Hypothalamus (tissue), 51 donors: Measurements from ENCODE around the gene HSD11B1.

Source experiments
- DNase-seq, 51 donors: peaks; one replicate each; lab custom pipeline; 2025; lab: John Stamatoyannopoulos, UW

HSD11B1 gene

DNA sequence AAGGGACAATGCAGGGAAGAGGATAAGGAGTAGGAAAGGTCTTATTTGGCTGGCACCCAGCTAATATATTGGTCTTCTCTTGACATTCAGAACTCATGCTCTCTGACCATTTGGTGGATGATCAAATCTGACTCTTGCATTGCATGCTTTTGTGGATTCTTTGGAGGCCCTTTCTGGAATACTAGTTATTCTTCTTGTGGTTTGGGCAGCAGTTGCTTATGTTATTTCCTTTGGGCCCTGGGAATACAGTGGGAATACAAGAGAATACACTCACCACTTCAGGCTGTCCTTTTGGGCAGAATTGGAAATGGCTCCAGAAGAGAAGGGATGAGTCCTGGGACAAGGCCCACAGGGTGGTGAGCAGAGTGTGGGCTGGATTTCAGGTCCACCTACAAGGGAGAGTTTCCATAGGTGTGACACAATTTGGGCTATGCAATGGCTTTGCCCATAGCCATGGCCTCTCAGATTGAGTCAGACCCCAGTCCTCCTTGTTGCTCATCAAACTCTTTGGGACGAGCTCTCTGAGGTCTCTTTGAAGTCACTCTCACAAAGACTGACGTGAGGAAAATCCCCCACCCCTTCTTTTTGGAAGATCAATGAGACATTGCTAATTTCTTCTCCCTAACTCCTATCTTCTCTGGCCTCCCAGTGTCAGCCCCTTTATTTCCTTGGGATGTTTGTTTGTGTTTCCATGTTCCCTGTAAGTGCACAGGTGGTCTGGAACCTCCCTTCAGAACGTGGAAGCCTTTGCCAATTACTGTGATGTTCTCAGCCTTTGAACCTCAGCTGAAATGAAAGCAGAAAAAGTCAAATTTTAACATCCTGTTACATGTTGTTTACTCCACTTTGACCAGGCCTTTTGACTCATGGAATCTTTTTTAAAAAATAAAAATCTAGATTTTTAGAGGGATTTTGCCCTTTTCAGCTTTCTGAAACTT, 19.4 kb downstream of the HSD11B1 start:
- DNase-seq, result no peak

DNA sequence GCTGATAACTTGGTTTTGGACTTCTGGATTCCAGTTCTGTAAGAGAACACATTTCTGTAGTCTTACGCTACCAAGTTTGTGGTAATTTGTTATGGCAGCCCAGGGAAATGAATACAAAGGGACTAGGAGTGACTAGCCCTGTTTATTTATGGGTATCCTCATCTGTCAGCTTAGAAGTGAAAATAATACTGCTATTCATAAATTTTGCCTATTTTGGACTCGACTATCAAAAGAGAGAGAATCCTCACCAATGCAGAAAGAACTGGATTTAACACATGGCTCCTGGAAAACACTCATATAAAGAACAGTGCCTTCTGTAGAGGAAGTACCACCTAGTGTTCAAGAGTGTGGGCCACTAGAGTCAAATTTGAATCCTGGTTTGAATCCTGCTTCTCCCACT, 22.6 kb downstream of the HSD11B1 start:
- no peak for DNase-seq

DNA sequence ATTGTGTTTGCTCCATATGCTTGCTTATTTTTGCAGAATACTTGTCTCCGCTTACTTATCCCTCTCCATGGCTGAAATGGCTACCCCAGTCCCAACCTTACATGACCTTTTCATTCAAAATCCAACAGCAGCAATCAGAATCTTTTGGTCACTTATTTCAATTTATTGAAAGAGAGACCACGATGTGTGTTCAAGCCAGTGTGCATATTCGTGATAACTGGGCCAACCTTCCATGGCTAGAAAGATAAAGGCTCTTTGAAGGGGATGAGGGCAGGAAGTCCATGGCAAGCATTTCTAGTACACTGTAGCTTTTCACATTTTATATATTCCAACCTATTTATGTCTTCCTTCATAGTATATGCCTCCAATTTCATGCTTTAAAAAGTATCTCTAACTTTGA, 23.1 kb downstream of the HSD11B1 start:
- no peak for DNase-seq

DNA sequence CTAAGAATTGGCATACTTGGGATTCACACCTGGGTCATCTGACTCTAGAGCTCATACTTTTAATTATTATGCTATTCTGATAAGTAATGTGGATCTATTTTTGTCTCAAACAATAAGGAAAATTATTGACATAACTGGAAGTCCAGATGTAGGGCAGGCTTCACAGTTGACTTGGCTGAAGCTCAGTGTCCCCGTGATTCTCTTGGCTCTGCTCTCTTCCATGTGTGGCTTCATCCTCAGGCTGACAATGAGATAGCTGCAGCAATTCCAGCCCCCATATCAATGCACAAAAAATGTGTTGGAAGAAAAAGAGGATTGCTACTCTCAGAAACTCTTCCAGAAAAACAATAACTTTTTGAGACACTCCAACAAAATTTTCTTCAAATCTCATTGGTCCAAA, 23.8 kb downstream of the HSD11B1 start:
- peak in 19 of 51 donors; percentile 2 to 68 (median 27) for DNase-seq

DNA sequence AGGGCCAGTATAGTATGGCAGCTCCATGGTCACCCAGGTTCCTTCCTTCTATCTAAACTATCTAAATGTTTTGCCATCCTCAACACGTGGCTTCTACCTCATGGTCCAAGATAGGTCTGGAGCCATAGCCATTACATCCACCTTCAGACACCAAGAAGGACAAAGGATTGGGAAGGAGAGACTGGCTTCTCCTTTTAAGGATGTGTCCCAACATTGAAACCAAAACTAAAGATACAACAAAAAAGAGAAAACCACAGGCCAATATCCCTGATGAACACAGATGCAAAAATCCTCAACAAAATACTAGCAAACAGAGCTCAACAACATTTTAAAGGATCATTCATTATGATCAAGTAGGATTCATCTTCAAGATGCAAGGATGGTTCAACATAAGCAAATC, 24.8 kb downstream of the HSD11B1 start:
- DNase-seq, result no peak

DNA sequence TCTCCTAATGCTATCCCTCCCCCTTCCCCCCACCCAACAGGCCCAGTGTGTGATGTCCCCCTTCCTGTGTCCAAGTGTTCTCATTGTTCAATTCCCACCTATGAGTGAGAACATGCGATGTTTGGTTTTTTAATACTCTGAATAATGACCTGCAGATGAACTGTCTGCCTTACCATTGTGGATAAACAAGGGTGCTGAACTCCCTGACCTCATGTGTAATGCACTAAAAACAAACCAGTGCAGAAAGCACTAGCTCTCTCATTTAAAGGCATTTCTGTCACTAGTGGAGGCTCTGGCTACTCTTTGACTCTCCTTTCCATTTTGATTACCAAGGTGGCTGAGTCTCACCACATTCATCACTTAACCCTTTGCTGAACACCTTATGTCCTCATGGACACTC, 28.1 kb downstream of the HSD11B1 start:
- DNase-seq, result no peak

DNA sequence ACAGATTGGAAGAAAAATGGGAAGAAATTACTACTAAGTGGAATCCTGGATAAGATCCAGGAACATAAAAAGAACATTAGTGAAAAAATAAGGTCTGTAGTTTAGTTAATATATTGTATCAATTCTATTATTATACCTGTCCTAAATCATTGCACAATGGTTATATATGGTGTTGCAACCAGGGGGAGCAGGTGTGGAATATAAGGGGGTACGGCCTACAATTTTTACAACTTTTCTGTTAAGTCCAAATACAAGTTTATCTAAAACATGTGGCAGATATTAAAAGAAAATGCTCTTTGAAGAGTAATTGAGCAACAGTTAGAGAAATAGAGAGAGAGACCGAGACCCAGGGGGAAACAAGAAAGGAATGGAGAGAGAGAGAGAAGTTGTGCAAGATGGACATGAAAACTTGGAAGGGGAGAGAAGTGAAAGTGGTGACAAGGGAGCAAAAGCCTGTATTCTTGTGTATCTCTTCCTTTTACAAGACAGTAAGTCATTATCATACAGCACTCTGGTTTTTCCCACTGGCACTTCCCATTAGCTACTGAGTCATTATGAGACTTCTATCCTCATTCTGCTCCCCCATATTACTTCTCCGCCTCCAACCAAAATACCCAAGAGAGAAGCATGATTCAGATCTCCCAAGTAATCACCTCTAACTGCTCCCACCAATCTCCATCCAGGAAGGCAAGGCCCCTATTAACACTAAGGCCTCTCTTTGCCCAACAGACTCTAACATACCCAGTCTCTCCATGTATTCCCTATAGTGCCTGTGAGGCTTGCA, 29.0 kb downstream of the HSD11B1 start:
- DNase-seq, result no peak

DNA sequence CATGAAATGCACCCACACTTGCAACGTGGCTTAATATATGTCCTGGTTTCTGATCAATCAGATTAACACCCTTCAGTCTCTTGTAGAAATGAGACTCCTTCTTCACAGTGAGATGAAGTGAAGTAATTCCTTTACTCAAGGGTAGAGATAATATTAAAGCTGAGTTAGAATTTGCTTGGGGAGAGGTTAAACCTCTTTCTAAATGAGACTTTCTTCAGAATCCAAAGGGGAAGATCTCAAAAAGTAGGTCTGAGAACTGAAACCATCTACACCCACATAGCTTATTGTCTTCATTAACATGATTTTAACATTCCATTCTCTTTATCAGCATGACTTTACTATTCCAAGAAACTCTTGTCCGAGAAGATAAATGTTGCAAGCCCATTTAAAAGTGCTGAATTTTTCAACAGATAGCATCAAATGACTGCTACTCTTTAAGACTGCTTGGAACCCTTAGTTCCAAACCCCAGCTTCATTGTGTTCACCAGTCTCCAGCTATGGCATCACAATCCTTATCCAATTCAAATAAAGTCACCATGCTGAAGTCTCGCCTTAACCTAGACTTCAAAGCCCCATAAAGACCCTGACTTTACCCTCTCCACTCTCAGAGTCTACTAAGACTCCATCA, 32.0 kb downstream of the HSD11B1 start:
- DNase-seq, result no peak

DNA sequence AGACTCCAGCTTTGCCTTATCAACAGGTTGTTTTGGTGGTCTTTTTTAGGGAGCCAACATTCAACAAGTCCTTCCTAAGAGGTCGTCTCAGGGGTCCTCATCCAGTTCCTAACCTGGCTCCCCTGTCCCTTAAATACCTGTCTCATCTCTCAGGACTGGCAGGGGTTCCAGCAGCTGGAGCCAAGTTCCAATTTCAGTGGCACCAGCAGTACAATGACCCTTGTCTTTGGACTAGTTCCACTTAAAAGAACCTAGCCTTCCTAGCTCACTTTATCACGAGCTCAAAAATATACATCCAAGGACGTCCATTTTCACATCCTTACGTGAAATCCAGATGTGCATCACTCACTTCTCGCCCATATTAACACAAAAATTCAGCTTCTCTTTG, 32.5 kb downstream of the HSD11B1 start:
- DNase-seq, result no peak

DNA sequence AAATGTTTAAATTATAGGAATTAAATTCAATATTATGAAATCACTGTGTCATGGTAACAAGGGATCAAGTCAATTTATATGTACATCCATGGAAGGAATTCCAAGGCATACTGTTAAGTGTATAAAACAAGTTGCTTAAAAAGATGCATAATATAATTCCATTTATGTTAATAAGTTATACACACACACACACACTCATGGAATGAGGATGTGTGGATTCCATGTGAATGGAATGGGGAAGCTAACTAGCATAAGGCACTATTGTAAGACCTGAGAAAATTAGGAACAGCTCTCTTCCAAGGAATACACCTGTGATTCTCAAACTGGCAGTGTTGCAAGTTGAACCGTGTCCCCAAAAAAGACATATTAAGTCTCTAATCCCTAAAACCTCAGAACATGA, 33.6 kb downstream of the HSD11B1 start:
- DNase-seq, result no peak

DNA sequence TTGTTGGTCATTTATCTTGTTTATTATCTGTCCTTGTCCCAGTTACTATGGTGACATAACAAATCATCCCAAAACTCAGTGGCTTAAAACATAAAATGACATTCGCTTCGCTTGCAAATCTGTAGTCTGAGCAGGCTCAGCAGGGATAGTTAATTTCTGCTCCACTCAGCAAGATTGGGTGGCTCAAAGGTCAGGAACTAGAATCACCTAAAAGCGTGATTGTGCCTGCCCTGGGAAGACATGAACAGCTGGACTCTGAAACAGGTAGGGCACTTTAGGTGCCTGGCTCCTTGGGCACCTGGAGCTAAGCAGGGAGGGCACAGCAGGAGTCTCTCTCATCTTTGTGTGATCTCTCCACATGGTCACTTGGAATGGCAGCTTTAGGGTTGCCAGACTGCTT, 36.5 kb downstream of the HSD11B1 start:
- no peak for DNase-seq

DNA sequence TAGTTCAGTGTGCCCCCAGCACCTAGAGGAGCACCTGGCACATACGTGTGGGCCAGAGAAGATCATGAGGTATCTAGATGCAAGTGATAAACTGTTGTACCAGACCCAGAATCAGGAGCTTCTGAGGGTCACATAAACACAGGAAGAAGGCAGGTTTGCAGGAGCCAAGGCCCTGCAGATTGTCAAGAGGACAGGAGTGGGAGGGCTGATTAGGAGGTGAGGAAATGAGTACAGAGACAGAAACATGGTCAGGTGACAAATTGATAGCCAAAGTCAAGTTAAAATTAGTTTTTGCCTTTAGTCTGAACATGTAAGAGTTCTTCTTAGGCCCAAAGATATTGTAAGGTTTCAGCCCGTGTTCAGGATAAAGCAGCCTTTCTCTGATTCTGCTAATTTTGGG, 37.2 kb downstream of the HSD11B1 start:
- no peak for DNase-seq

DNA sequence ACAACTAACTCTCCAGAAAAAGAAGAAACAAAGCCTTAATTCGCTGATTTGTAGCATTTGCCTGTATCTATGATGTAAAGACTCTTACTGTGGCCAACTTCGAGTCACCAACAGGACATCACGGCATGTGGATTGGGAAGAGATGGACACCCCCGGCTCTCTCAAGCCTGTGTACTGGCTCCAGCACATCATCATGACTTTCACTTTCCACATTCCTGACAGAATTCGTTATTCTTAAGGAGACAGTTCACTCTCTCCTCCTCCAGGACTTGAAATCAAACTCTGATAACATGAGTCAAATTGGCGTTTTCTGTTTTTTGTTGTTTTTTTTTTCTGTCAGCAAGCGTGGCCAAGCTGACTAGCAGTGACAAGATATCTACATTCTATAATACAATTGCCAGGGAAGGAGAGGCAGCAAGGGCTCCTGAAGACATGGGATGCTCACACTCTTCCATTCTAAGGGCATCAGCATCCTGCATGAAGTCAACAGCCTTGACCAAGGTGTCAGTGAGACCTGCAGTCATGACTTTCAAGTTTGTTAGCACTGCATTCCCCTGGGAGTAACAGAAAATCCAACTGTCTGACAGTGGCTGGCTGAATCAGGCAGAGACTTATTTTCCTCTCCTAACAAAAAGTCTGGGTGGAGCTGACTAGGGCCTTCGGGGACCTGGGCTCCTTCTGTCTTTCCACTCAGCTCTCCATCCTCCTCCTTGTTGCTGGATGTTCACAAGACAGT, 37.9 kb downstream of the HSD11B1 start:
- DNase-seq, result peak in 2 of 51 donors; percentile 26 to 38

DNA sequence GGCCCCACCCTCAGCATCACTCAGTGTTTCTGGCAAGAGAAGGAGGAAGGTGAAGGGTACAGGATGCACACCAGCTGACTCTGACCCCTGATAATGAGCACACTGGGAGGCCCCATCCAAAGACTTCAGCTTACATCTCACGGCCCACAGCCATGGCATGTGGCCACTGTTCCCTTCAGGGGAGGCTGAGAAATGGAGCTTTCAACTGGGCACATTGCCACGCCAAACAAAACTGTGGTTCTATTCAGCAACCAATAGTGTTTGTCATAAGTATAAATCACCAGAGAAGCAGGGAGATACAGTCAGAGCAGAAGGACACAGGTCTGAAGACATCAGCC, 38.5 kb downstream of the HSD11B1 start:
- DNase-seq, result peak in 10 of 51 donors; percentile 3 to 38 (median 16)

DNA sequence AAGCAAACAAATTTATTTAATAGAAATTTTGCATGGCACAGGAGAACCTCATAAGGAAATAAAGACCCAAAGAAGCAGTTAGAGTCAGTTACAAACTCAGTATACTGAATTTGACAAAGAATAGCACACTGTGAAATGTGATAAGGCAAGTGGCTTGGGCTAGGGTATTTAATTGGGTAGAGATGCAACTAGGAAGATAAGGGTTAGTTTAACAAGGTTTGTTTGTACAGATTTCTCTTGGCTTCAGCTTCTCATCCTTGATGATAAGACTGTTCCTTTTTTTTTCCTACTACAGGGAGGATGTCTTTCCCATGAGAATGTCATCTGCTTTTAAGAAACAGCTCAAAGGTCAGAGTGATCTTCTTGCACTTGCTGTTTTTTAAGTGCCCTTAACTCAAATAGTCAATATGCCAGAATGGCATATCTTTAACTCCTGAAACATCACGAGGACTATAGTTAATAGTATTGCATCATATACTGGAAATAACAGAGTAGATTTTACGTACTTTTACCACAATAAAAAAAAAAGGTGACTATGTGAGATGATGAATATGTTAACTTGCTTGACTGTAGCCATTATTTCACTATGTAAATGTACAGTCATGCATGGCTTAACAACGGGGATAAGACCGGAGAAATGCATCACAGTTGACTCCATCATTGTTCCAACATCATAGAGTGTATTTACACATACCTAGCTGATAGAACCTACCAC, 42.0 kb downstream of the HSD11B1 start:
- DNase-seq, result no peak

DNA sequence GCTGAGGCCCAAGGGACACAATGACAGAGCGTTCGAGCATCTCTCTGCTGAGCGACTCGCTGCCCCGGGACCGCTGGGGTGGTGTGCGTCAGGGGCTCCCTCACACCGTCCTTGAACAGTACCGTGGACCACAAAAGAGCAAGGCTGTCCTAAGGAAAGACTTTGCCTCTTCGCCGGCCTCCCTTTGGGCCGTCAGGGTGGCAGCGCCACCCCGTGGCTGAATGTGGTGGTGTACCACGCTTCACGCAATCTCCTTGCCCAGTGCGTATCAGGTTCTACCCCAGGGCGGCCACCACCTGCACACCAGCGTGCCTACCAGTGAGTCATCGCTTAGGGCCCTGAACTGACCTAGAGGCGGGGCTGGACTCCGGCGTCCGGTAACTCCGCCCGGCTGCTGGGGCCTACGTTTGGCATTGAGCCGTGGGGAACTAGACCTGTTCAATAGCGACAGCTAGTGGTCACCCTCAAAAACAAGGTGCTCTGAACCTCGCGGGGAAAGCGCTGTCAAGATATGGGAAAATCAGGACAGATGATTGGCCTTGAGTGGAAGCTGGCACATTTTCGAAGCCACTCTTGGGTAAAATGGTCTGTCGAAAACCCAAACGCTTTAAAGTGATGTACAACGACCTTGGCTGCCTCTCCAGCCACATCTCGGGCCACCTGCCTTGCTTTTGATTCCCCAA, 43.1 kb downstream of the HSD11B1 start:
- peak; percentile 28 to 88 (median 73) for DNase-seq

DNA sequence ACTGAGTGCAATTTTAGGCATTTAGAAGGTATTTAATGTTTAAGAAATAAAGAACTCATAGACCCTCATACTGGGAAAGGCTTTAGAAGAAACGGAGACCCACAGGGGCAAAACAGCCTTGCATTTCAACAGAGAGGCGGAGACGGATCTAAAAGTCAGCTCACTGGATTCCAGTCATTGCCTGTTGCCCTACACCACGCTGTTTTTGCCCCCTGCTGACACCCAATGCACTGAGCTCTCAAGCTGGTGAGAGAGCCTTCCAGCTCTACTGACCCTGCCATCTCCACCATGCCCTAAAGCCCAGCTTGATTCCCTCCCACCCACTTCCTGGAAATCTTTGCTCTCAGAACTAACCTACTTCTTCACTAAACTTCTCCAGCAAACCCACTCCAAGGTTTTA, 44.0 kb downstream of the HSD11B1 start:
- DNase-seq, result no peak

DNA sequence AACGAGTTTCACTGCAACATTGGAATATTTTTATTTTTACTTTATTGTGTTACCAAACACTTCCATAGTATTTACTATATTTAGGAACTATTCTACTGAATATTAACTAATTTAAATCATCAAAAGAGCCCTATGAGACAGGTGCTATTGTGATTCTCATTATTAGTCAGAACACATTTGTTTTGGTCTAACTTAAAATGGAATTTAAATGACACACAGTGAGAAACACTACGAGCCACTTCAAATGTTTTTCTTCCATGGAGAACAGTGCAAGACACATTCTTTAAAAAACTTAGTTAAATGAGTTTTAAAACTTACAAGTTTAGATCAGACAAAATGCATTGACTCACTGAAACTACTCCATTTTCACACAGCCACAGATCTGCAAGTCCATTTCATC, 44.6 kb downstream of the HSD11B1 start:
- DNase-seq, result no peak

DNA sequence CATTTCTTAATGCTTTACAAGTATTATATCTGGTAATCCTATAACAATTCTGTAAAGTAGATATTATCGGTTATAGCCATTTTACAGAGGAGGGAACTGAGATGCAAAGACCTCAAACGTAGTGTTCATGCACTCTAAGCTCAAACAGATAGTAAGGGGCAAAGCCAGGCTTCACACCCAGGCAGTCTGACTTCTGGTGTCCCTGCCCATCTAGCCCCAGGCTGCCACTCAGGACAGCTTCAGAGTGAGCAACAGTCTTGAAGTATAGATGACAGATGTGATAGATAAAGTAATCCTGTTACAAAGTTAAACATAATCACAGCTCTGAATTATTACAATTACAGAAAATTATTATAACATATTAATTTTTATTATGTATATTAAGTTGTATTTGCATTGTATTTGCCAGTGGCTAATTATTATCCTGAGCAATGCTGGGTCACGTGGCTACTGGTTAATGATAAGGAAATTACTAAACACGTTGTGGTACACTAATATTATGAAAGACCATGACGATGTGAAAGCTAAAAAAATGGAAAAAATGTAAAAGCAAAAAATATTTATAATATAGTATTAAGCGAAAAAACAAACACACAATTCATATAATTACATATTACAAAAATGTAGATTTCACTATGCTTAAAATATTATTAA, 45.2 kb downstream of the HSD11B1 start:
- DNase-seq, result no peak
